OCI-LY3 (cell line): ENCODE data around the gene RNPEPL1.

Source experiments
- EZH2phosphoT487 ChIP-seq: fragments of 200-600 bp; shearing (Covaris generic); IDR thresholded peaks from 2 replicates; pipeline ENCODE4 v1.6.1; 2018; ENCODE audit warnings: antibody characterized with exemption, mixed run types, low read depth
- TF ChIP-seq, protein P1 (sequence below): fragments of 200-600, 300-600 bp; sonication (generic); IDR thresholded peaks from 2 replicates; pipeline ENCODE4 v1.5.1; 2014; ENCODE audit warnings: antibody characterized with exemption, low read length, low read depth

DNA sequence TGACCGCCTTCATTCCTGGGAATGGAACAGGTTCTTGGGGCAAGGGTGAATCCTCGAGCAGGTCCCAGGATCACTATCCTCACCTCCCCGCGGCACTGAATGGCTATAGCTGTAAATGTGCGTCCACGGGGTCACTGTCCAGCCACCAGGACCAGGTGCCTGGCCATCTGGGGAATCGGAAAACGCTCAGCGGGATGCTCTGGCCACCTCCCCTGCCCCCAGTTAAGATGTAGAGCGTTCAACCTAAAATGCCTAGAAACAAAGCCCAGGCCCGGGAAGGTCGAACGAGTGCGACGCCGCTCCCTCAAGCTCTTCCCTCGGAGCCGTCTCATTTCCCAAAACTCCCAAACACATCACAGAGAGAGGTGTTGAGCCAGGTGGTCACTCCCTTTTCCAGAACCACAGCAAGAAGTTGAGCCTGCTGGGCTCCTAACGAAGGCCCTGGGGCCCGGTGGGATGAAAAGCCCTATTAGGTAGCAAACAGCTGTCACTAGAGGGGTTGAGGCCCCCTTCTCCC, 17.5 kb downstream of the RNPEPL1 start:
- TF ChIP-seq, protein P1, sequence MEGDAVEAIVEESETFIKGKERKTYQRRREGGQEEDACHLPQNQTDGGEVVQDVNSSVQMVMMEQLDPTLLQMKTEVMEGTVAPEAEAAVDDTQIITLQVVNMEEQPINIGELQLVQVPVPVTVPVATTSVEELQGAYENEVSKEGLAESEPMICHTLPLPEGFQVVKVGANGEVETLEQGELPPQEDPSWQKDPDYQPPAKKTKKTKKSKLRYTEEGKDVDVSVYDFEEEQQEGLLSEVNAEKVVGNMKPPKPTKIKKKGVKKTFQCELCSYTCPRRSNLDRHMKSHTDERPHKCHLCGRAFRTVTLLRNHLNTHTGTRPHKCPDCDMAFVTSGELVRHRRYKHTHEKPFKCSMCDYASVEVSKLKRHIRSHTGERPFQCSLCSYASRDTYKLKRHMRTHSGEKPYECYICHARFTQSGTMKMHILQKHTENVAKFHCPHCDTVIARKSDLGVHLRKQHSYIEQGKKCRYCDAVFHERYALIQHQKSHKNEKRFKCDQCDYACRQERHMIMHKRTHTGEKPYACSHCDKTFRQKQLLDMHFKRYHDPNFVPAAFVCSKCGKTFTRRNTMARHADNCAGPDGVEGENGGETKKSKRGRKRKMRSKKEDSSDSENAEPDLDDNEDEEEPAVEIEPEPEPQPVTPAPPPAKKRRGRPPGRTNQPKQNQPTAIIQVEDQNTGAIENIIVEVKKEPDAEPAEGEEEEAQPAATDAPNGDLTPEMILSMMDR, result no peak
- no peak for TF ChIP-seq EZH2phosphoT487
